A549 treated with DMSO at 1 μM for 4 hours (cell line): ENCODE data around the gene THRAP3. TPM values are rescaled to one million over a fixed set of nuclear protein-coding genes. Genes with fewer than 3 reads are reported as not detected.

Source experiments
- total RNA-seq: library from RNA; stranded (reverse); fragments of 200-300 nt; extraction: Qiagen RNA extraction; gene quantifications from 5 replicates; pipeline ENCODE4 v1.2.3, GENCODE V29; 2022; ENCODE audit warnings: low read depth

THRAP3 gene
- total RNA-seq: 55.6 to 65.4 TPM (median 63.3 TPM) in 5 replicates

GRCh38 chr1:36223996-36224536 is at the start of gene THRAP3:
Gene THRAP3, plus strand, starts transcription at chr1:36224443. Its CDS starts 58,121 bp downstream, at chr1:36282564.

GRCh38 chr1:36306210-36306901 is 82.1 kb downstream of the THRAP3 start, which contains the start of gene SH3D21:
Gene SH3D21, plus strand, starts transcription at chr1:36306368. Its CDS starts 53 bp downstream, at chr1:36306421.

GRCh38 chr1:36323636-36324352 is 99.6 kb downstream of the THRAP3 start, which contains the start of gene EVA1B:
Gene EVA1B, minus strand, starts transcription at chr1:36323645. Its CDS starts 608 bp downstream, at chr1:36323037.

Other genes with a start within 250 kb of the THRAP3 start
- not detected in 5 replicates for gene TEKT2, start 140.3 kb upstream of the THRAP3 start, total RNA-seq
- gene ADPRS, start 135.6 kb upstream of the THRAP3 start, total RNA-seq: 23.3 to 29.3 TPM (median 25.8 TPM) in 5 replicates
- 0.06 to 0.17 TPM (median 0.09 TPM) in 5 replicates for gene COL8A2, start 99.2 kb upstream of the THRAP3 start, total RNA-seq
- 73.3 to 85.3 TPM (median 76.2 TPM) in 5 replicates for gene TRAPPC3, start 75.0 kb upstream of the THRAP3 start, total RNA-seq
- 113 to 131 TPM (median 117 TPM) in 5 replicates for gene MAP7D1, start 68.3 kb upstream of the THRAP3 start, total RNA-seq
- gene SH3D21, start 81.9 kb downstream of the THRAP3 start, total RNA-seq: 1.6 to 2.5 TPM (median 1.9 TPM) in 5 replicates
- gene EVA1B, start 99.2 kb downstream of the THRAP3 start, total RNA-seq: 9.7 to 20.5 TPM (median 17.9 TPM) in 5 replicates
- gene STK40, start 161.5 kb downstream of the THRAP3 start, total RNA-seq: 8.2 to 13.1 TPM (median 11.0 TPM) in 5 replicates
- 39.3 to 51.3 TPM (median 44.0 TPM) in 5 replicates for gene LSM10, start 173.5 kb downstream of the THRAP3 start, total RNA-seq
- 5.4 to 6.5 TPM (median 5.8 TPM) in 5 replicates for gene OSCP1, start 226.0 kb downstream of the THRAP3 start, total RNA-seq
- gene MRPS15, start 239.9 kb downstream of the THRAP3 start, total RNA-seq: 71.9 to 86.2 TPM (median 82.7 TPM) in 5 replicates